SK-N-SH treated with all-trans-retinoic acid at 6 μM for 48 hours (cell line): ENCODE data around the gene ST3GAL3.

Source experiments
- ATAC-seq: fragments of 200-7000 bp; cut with Tn5 transposase; 3 replicates; pipeline ENCODE4 v1.9.1; 2020; ENCODE audit warnings: mild to moderate bottlenecking, moderate library complexity
- ARNTL ChIP-seq: fragments of 450-650 bp; formaldehyde crosslinking; IDR thresholded peaks from 2 replicates; pipeline ENCODE4 v1.5.0; 2020; ENCODE audit warnings: low read depth, mild to moderate bottlenecking, moderate library complexity, borderline replicate concordance
- CSDC2 ChIP-seq: fragments of 250-450 bp; sonication (Bioruptor Pico); IDR thresholded peaks from 2 replicates; pipeline ENCODE4 v1.5.0; 2020; ENCODE audit warnings: mild to moderate bottlenecking, moderate library complexity
- CSRNP3 ChIP-seq: fragments of 250-450 bp; sonication (Bioruptor Pico); IDR thresholded peaks from 2 replicates; pipeline ENCODE4 v1.5.1; 2021; ENCODE audit warnings: mild to moderate bottlenecking, moderate library complexity
- GLIS3 ChIP-seq: fragments of 250-450 bp; sonication (Bioruptor Pico); IDR thresholded peaks from 2 replicates; pipeline ENCODE4 v1.5.0; 2020; ENCODE audit warnings: mild to moderate bottlenecking, moderate library complexity
- ISL1 ChIP-seq: fragments of 250-450 bp; sonication (Bioruptor Pico); IDR thresholded peaks from 2 replicates; pipeline ENCODE4 v2.1.2; 2022; ENCODE audit warnings: mild to moderate bottlenecking, moderate library complexity
- OSR1 ChIP-seq: fragments of 250-450 bp; sonication (Bioruptor Pico); IDR thresholded peaks from 2 replicates; pipeline ENCODE4 v1.8.0; 2022; ENCODE audit warnings: moderate library complexity, mild to moderate bottlenecking, inconsistent platforms
- POU6F1 ChIP-seq: fragments of 250-450 bp; sonication (Bioruptor Pico); IDR thresholded peaks from 2 replicates; pipeline ENCODE4 v1.8.0; 2021; ENCODE audit warnings: low read depth, mild to moderate bottlenecking, moderate library complexity, borderline replicate concordance
- RARB ChIP-seq: fragments of 250-450 bp; sonication (Bioruptor Pico); IDR thresholded peaks from 2 replicates; pipeline ENCODE4 v1.8.0; 2021; ENCODE audit warnings: mild to moderate bottlenecking, moderate library complexity
- SNAI2 ChIP-seq: fragments of 250-450 bp; sonication (Bioruptor Pico); IDR thresholded peaks from 2 replicates; pipeline ENCODE4 v1.5.0; 2020; ENCODE audit warnings: mild to moderate bottlenecking, moderate library complexity
- TOX ChIP-seq: fragments of 250-450 bp; sonication (Bioruptor Pico); IDR thresholded peaks from 2 replicates; pipeline ENCODE4 v1.8.0; 2021; ENCODE audit warnings: mild to moderate bottlenecking, moderate library complexity, borderline replicate concordance
- TSHZ2 ChIP-seq: fragments of 250-450 bp; sonication (Bioruptor Pico); IDR thresholded peaks from 2 replicates; pipeline ENCODE4 v1.5.0; 2020; ENCODE audit warnings: mild to moderate bottlenecking, moderate library complexity
- ZC3H10 ChIP-seq: fragments of 250-450 bp; sonication (Bioruptor Pico); IDR thresholded peaks from 2 replicates; pipeline ENCODE4 v1.5.1; 2021; ENCODE audit warnings: mild to moderate bottlenecking, moderate library complexity
- ZFP3 ChIP-seq: fragments of 250-450 bp; sonication (Bioruptor Pico); IDR thresholded peaks from 2 replicates; pipeline ENCODE4 v1.5.0; 2020; ENCODE audit warnings: mild to moderate bottlenecking, moderate library complexity
- ZFP30 ChIP-seq: fragments of 450-650 bp; formaldehyde crosslinking; IDR thresholded peaks from 2 replicates; pipeline ENCODE4 v1.5.0; 2022; ENCODE audit warnings: mild to moderate bottlenecking, moderate library complexity
- ZNF8 ChIP-seq: fragments of 450-650 bp; formaldehyde crosslinking; IDR thresholded peaks from 2 replicates; pipeline ENCODE4 v1.5.0; 2020; ENCODE audit warnings: mild to moderate bottlenecking, moderate library complexity
- TF ChIP-seq, protein P1 (sequence below): fragments of 250-450 bp; sonication (Bioruptor Pico); IDR thresholded peaks from 2 replicates; pipeline ENCODE4 v1.8.0; 2020; ENCODE audit warnings: mild to moderate bottlenecking, moderate library complexity, borderline replicate concordance
- TF ChIP-seq, protein P2 (sequence below): fragments of 250-450 bp; sonication (Bioruptor Pico); IDR thresholded peaks from 2 replicates; pipeline ENCODE4 v1.5.1; 2020; ENCODE audit warnings: low read depth, mild to moderate bottlenecking, moderate library complexity

The ST3GAL3 gene

DNA sequence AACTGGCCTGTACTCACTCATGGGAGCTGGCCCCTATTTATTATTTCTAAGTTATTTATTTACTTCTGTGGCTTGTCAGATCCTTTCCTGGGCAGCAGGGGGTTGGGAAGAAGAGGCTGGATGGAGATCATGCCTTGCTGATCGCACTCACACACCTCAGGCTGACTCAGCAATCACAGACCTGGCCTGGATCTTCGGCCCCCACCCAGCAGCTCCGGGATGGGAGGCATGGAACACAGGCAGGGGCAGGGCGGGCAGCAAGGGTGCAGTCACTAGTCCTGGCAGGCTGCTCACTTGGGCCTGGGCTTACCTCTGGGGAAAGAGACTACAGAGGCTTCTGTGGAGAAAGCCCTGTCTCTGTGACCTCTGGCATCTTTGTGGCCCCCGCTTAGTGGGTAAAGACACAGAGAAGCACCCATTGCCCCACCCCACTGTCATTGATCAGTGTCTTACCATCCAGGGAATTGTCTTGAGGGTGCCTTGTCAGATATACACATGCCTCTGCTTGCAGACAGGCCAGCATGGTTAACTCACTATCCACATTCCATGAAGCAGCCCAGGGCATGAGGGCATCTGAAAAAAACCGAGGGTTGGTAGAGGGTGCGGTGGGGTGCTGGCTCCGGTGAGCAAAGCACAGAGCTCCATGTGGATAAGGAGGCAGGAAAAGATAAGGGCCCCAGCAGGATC lies 230.0 kb downstream of the ST3GAL3 start (continued):
- TF ChIP-seq TSHZ2 (CRISPR knock-in tag) (no peak), CSRNP3 (CRISPR knock-in tag) (no peak), ARNTL (CRISPR knock-in tag) (no peak), TOX (CRISPR knock-in tag) (no peak)
- TF ChIP-seq, protein P1, sequence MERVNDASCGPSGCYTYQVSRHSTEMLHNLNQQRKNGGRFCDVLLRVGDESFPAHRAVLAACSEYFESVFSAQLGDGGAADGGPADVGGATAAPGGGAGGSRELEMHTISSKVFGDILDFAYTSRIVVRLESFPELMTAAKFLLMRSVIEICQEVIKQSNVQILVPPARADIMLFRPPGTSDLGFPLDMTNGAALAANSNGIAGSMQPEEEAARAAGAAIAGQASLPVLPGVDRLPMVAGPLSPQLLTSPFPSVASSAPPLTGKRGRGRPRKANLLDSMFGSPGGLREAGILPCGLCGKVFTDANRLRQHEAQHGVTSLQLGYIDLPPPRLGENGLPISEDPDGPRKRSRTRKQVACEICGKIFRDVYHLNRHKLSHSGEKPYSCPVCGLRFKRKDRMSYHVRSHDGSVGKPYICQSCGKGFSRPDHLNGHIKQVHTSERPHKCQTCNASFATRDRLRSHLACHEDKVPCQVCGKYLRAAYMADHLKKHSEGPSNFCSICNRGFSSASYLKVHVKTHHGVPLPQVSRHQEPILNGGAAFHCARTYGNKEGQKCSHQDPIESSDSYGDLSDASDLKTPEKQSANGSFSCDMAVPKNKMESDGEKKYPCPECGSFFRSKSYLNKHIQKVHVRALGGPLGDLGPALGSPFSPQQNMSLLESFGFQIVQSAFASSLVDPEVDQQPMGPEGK, result no peak

GRCh38 chr1:43938383-43938782 lies 231.0 kb downstream of the ST3GAL3 start:
- TF ChIP-seq TSHZ2 (CRISPR knock-in tag) (no peak), ARNTL (CRISPR knock-in tag) (no peak), OSR1 (CRISPR knock-in tag) (no peak), ZFP3 (CRISPR knock-in tag) (no peak), ZC3H10 (CRISPR knock-in tag) (no peak), CSRNP3 (CRISPR knock-in tag) (no peak), ISL1 (no peak), SNAI2 (CRISPR knock-in tag) (no peak)
- TF ChIP-seq, protein P1, result no peak
- TF ChIP-seq, all 23 proteins: peak for 0
- ATAC-seq, result no peak

- no peak for ATAC-seq
- TF ChIP-seq ZFP30 (CRISPR knock-in tag), result no peak
- TF ChIP-seq, protein P2, sequence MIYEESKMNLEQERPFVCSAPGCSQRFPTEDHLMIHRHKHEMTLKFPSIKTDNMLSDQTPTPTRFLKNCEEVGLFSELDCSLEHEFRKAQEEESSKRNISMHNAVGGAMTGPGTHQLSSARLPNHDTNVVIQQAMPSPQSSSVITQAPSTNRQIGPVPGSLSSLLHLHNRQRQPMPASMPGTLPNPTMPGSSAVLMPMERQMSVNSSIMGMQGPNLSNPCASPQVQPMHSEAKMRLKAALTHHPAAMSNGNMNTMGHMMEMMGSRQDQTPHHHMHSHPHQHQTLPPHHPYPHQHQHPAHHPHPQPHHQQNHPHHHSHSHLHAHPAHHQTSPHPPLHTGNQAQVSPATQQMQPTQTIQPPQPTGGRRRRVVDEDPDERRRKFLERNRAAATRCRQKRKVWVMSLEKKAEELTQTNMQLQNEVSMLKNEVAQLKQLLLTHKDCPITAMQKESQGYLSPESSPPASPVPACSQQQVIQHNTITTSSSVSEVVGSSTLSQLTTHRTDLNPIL, result no peak
- no peak for TF ChIP-seq GLIS3 (CRISPR knock-in tag)
- TF ChIP-seq POU6F1 (CRISPR knock-in tag), result no peak
- no peak for TF ChIP-seq TOX (CRISPR knock-in tag)
- no peak for TF ChIP-seq CSDC2 (CRISPR knock-in tag)
- TF ChIP-seq RARB, result no peak
- TF ChIP-seq SNAI2 (CRISPR knock-in tag), result no peak
- TF ChIP-seq ZC3H10 (CRISPR knock-in tag), result no peak
- TF ChIP-seq CSRNP3 (CRISPR knock-in tag), result no peak
- TF ChIP-seq ZNF8 (CRISPR knock-in tag), result no peak
These were observed 231.7 kb downstream of the ST3GAL3 start for GRCh38 chr1:43938892-43939587.
